ENCODE data around the gene PER2. TPM values are rescaled to one million over a fixed set of nuclear protein-coding genes. Genes with fewer than 3 reads are reported as not detected.

Gene PER2
- total and polyA plus RNA-seq, 2 donors (not counting 3 experiments of a cell fraction or from before 2014, with no cell fraction given) = 0.86 to 3.8 TPM

GRCh38 chr2:238286987-238287736, 1.2 kb downstream of the PER2 start:
- no peaks in the 10 kb centered on the region for H4K20me1 ChIP-seq (replicated peaks; ENCODE audit: control insufficient read depth, extremely low read depth, insufficient read depth, low read length)
- no peak overlapping the region for H3K27ac ChIP-seq (ENCODE audit: insufficient read depth, low read depth, low read length)
- H3K79me2 ChIP-seq (ENCODE audit: control insufficient read depth, insufficient read depth, low read length) = no peaks in the 10 kb centered on the region
- DNase-seq (ENCODE audit: low read depth, low spot score) (no peak), FAIRE-seq (no peak)
- no peaks in the 10 kb centered on the region for H3K36me3 ChIP-seq (ENCODE audit: control insufficient read depth in 2 of 2, extremely low read depth in 1 of 2, insufficient read depth in 2 of 2, low read length in 2 of 2)
- H3K9me1 ChIP-seq (replicated peaks; ENCODE audit: control insufficient read depth, extremely low read depth, insufficient read depth, low read length) = no peaks in the 10 kb centered on the region
- POLR2A ChIA-PET = no interaction called here
- H3K27me3 ChIP-seq (ENCODE audit: control insufficient read depth in 2 of 2, insufficient read depth in 2 of 2, low read length in 2 of 2) = no peaks in the 10 kb centered on the region
- dilution Hi-C loops (cut with MboI; ENCODE audit: extremely low pct_ligation_motif_present, low sequenced_read_pairs) = no loop called here
- no peak for TF ChIP-seq MAX (IDR thresholded peaks at IDR 0.05; ENCODE audit: insufficient read depth, insufficient read length)
- TF ChIP-seq MYC (IDR thresholded peaks at IDR 0.05; ENCODE audit: low read depth, low read length) = no peak
- TF ChIP-seq POLR2AphosphoS5 (IDR thresholded peaks at IDR 0.05; ENCODE audit: insufficient read depth, low read depth, low read length) = no peak
- TF ChIP-seq POLR2A (IDR thresholded peaks at IDR 0.05; ENCODE audit: low read depth, low read length) = no peak
- no peak for TF ChIP-seq GATA2 (IDR thresholded peaks at IDR 0.05; ENCODE audit: insufficient read depth, insufficient read length, low read depth, low read length)
- TF ChIP-seq JUN (IDR thresholded peaks at IDR 0.05; ENCODE audit: borderline replicate concordance, insufficient read depth, insufficient read length, low read depth) = no peak
- CTCF ChIA-PET = interaction anchor here (6.4 kb wide), 1 partner anchor 23 kb away, joined by 39 read pairs; no protein-coding TSS in a partner anchor
- TSS peak; percentile 32 for BruUV-seq (replicated peaks)
- intact Hi-C loops (cut with micrococcal nuclease) = no loop called here
- H3K9me3 ChIP-seq (replicated peaks; ENCODE audit: control insufficient read depth, insufficient read depth, low read length) = no peaks in the 10 kb centered on the region
- H3K4me1 ChIP-seq (ENCODE audit: control insufficient read depth, extremely low read depth, insufficient read depth, low read length) = peaks cover 14% of the 10 kb centered on the region
- peak overlapping the region; percentile 51 for H3K4me2 ChIP-seq (ENCODE audit: insufficient read depth, low read length)
- no peak overlapping the region for H2AFZ ChIP-seq (ENCODE audit: low read depth, low read length)
- H3K9ac ChIP-seq (replicated peaks; ENCODE audit: extremely low read depth, insufficient read depth, low read length) = no peak overlapping the region
- no peak overlapping the region for H3K4me3 ChIP-seq (replicated peaks in 1 of 3; ENCODE audit: insufficient read depth in 1 of 3, low read depth in 1 of 3, low read length in 3 of 3)

GRCh38 chr2:238286551-238286950, 1.9 kb downstream of the PER2 start:
- Histone ChIP-seq H3K9me1 (replicated peaks; ENCODE audit: control insufficient read depth, extremely low read depth, insufficient read depth, low read length) (no peaks in the 10 kb centered on the region), H3K4me2 (ENCODE audit: insufficient read depth, low read length) (no peak overlapping the region), H3K9me3 (replicated peaks; ENCODE audit: control insufficient read depth, insufficient read depth, low read length) (no peaks in the 10 kb centered on the region), H3K36me3 (ENCODE audit: control insufficient read depth in 2 of 2, extremely low read depth in 1 of 2, insufficient read depth in 2 of 2, low read length in 2 of 2) (no peaks in the 10 kb centered on the region), H2AFZ (ENCODE audit: low read depth, low read length) (no peak overlapping the region), H3K27ac (ENCODE audit: insufficient read depth, low read depth, low read length) (no peak overlapping the region), H3K27me3 (ENCODE audit: control insufficient read depth in 2 of 2, insufficient read depth in 2 of 2, low read length in 2 of 2) (no peaks in the 10 kb centered on the region), H3K9ac (replicated peaks; ENCODE audit: extremely low read depth, insufficient read depth, low read length) (no peak overlapping the region), H4K20me1 (replicated peaks; ENCODE audit: control insufficient read depth, extremely low read depth, insufficient read depth, low read length) (no peaks in the 10 kb centered on the region), H3K4me1 (ENCODE audit: control insufficient read depth, extremely low read depth, insufficient read depth, low read length) (peaks cover 14% of the 10 kb centered on the region), H3K79me2 (ENCODE audit: control insufficient read depth, insufficient read depth, low read length) (no peaks in the 10 kb centered on the region), H3K4me3 (replicated peaks in 1 of 3; ENCODE audit: insufficient read depth in 1 of 3, low read depth in 1 of 3, low read length in 3 of 3) (no peak overlapping the region)
- POLR2A ChIA-PET = no interaction called here
- TF ChIP-seq CTCF (IDR thresholded peaks at IDR 0.05; ENCODE audit: extremely low read depth in 1 of 2, insufficient read depth in 1 of 2, low read depth in 1 of 2, low read length in 2 of 2) = no peak
- no peak for TF ChIP-seq GATA2 (IDR thresholded peaks at IDR 0.05; ENCODE audit: insufficient read depth, insufficient read length, low read depth, low read length)
- TF ChIP-seq MYC (IDR thresholded peaks at IDR 0.05; ENCODE audit: low read depth, low read length) = no peak
- TF ChIP-seq POLR2AphosphoS5 (IDR thresholded peaks at IDR 0.05; ENCODE audit: insufficient read depth, low read depth, low read length) = no peak
- TF ChIP-seq POLR2A (IDR thresholded peaks at IDR 0.05; ENCODE audit: low read depth, low read length) = no peak
- TF ChIP-seq EZH2 (IDR thresholded peaks at IDR 0.05; ENCODE audit: borderline replicate concordance, low read depth, low read length, severe bottlenecking) = no peak
- no peak for TF ChIP-seq MAX (IDR thresholded peaks at IDR 0.05; ENCODE audit: insufficient read depth, insufficient read length)
- no peak for TF ChIP-seq FOS (IDR thresholded peaks at IDR 0.05; ENCODE audit: borderline replicate concordance, insufficient read depth, low read length)
- TF ChIP-seq JUN (IDR thresholded peaks at IDR 0.05; ENCODE audit: borderline replicate concordance, insufficient read depth, insufficient read length, low read depth) = no peak
- intact Hi-C loops (cut with micrococcal nuclease) = no loop called here
- BruUV-seq (replicated peaks) = no TSS peak
- dilution Hi-C loops (cut with MboI; ENCODE audit: extremely low pct_ligation_motif_present, low sequenced_read_pairs) = no loop called here
- FAIRE-seq = peak; percentile 4
- CTCF ChIA-PET = interaction anchor here (3.4 to 6.4 kb wide), 2 partner anchors 22 kb away, joined by 21 to 39 read pairs; no protein-coding TSS in a partner anchor
- no peak for DNase-seq (ENCODE audit: low read depth, low spot score)
